ENCODE data around the gene COPZ2.
A peak's percentile ranks its signal among the peaks of the same experiment; 100 is the strongest.
"Not testable (repeated sequence)": the region's sequence is repeated elsewhere in the genome, so short reads cannot be mapped to it uniquely, and the experiment has no call there.

COPZ2 gene

GRCh38 chr17:48037036-48037837, at the start of gene COPZ2:
COPZ2 (minus strand) TSS chr17:48037797; CDS start chr17:48037777, 20 bp downstream.
- peaks cover 6 to 18% (median 14%) of the 10 kb centered on the region in 5 donors for H3K4me1 ChIP-seq (ENCODE audit: control insufficient read depth in 5 of 5, insufficient read depth in 5 of 5, low read length in 5 of 5)
- no peaks in the 10 kb centered on the region for H3K9me3 ChIP-seq (ENCODE audit: control insufficient read depth in 5 of 5, low read length in 5 of 5)
- peak within 1 kb of the TSS; percentile 48 to 85 (median 74) for H3K9ac ChIP-seq (ENCODE audit: low read length in 5 of 5)
- peak within 1 kb of the TSS; percentile 59 to 77 (median 67) for H3K4me3 ChIP-seq (ENCODE audit: low read depth in 1 of 5, low read length in 5 of 5)
- H3K27me3 ChIP-seq (ENCODE audit: control insufficient read depth in 5 of 5, insufficient read depth in 4 of 5, low read length in 5 of 5): no peaks in the 10 kb centered on the region
- H3K27ac ChIP-seq (ENCODE audit: low read depth, low read length): peak within 1 kb of the TSS; percentile 65
- peaks cover 0 to 8% (median 3%) of the 10 kb centered on the region in 5 donors for H3K36me3 ChIP-seq (ENCODE audit: control insufficient read depth in 5 of 5, insufficient read depth in 5 of 5, low read length in 5 of 5)

GRCh38 chr17:48084932-48085331, 47.3 kb upstream of the COPZ2 start:
- no peak overlapping the region for H3K4me3 ChIP-seq (ENCODE audit: low read depth in 1 of 5, low read length in 5 of 5)
- H3K27me3 ChIP-seq (ENCODE audit: control insufficient read depth in 5 of 5, insufficient read depth in 4 of 5, low read length in 5 of 5): no peaks in the 10 kb centered on the region
- H3K27ac ChIP-seq (ENCODE audit: low read depth, low read length): no peak overlapping the region
- H3K36me3 ChIP-seq (ENCODE audit: control insufficient read depth in 5 of 5, insufficient read depth in 5 of 5, low read length in 5 of 5): no peaks in the 10 kb centered on the region
- H3K9ac ChIP-seq (ENCODE audit: low read length in 5 of 5): no peak overlapping the region
- H3K9me3 ChIP-seq (ENCODE audit: control insufficient read depth in 5 of 5, low read length in 5 of 5): no peaks in the 10 kb centered on the region
- peaks cover 0 to 10% (median 9%) of the 10 kb centered on the region in 5 donors for H3K4me1 ChIP-seq (ENCODE audit: control insufficient read depth in 5 of 5, insufficient read depth in 5 of 5, low read length in 5 of 5)

- no peaks in the 10 kb centered on the region for H3K9me3 ChIP-seq (ENCODE audit: control insufficient read depth in 5 of 5, low read length in 5 of 5)
- H3K27ac ChIP-seq (ENCODE audit: low read depth, low read length): no peak overlapping the region
Measured at GRCh38 chr17:48081858-48082257, 44.3 kb upstream of the COPZ2 start.

GRCh38 chr17:48077152-48077551, 39.6 kb upstream of the COPZ2 start:
- H3K27me3 ChIP-seq (ENCODE audit: control insufficient read depth in 5 of 5, insufficient read depth in 4 of 5, low read length in 5 of 5); H3K4me1 ChIP-seq (ENCODE audit: control insufficient read depth in 5 of 5, insufficient read depth in 5 of 5, low read length in 5 of 5): not testable (repeated sequence)

More at GRCh38 chr17:48081858-48082257, 44.3 kb upstream of the COPZ2 start:
- H3K27me3 ChIP-seq (ENCODE audit: control insufficient read depth in 5 of 5, insufficient read depth in 4 of 5, low read length in 5 of 5): no peaks in the 10 kb centered on the region
- no peak overlapping the region for H3K4me3 ChIP-seq (ENCODE audit: low read depth in 1 of 5, low read length in 5 of 5)
- peaks cover 0 to under 1% (median 0%) of the 10 kb centered on the region in 5 donors for H3K36me3 ChIP-seq (ENCODE audit: control insufficient read depth in 5 of 5, insufficient read depth in 5 of 5, low read length in 5 of 5)
- H3K9ac ChIP-seq (ENCODE audit: low read length in 5 of 5): no peak overlapping the region
- peaks cover 0 to 10% (median 9%) of the 10 kb centered on the region in 5 donors for H3K4me1 ChIP-seq (ENCODE audit: control insufficient read depth in 5 of 5, insufficient read depth in 5 of 5, low read length in 5 of 5)

GRCh38 chr17:48074322-48075081, 36.9 kb upstream of the COPZ2 start:
- H3K27me3 ChIP-seq (ENCODE audit: control insufficient read depth in 5 of 5, insufficient read depth in 4 of 5, low read length in 5 of 5): no peaks in the 10 kb centered on the region
- no peaks in the 10 kb centered on the region for H3K9me3 ChIP-seq (ENCODE audit: control insufficient read depth in 5 of 5, low read length in 5 of 5)
- peak overlapping the region; percentile 21 for H3K27ac ChIP-seq (ENCODE audit: low read depth, low read length)
- H3K9ac ChIP-seq (ENCODE audit: low read length in 5 of 5): no peak overlapping the region
- H3K36me3 ChIP-seq (ENCODE audit: control insufficient read depth in 5 of 5, insufficient read depth in 5 of 5, low read length in 5 of 5): peaks cover 8 to 25% (median 21%) of the 10 kb centered on the region in 5 donors
- H3K4me1 ChIP-seq (ENCODE audit: control insufficient read depth in 5 of 5, insufficient read depth in 5 of 5, low read length in 5 of 5): peaks cover 0 to 31% (median 9%) of the 10 kb centered on the region in 5 donors
- no peak overlapping the region for H3K4me3 ChIP-seq (ENCODE audit: low read depth in 1 of 5, low read length in 5 of 5)

More at GRCh38 chr17:48077152-48077551, 39.6 kb upstream of the COPZ2 start:
- H3K27ac ChIP-seq (ENCODE audit: low read depth, low read length); H3K4me3 ChIP-seq (ENCODE audit: low read depth in 1 of 5, low read length in 5 of 5); H3K9ac ChIP-seq (ENCODE audit: low read length in 5 of 5); H3K9me3 ChIP-seq (ENCODE audit: control insufficient read depth in 5 of 5, low read length in 5 of 5): not testable (repeated sequence)
- H3K36me3 ChIP-seq (ENCODE audit: control insufficient read depth in 5 of 5, insufficient read depth in 5 of 5, low read length in 5 of 5): peaks cover 8 to 18% (median 16%) of the 10 kb centered on the region in 5 donors

- not testable (repeated sequence) for H3K9ac ChIP-seq (ENCODE audit: low read length in 5 of 5); H3K4me3 ChIP-seq (ENCODE audit: low read depth in 1 of 5, low read length in 5 of 5); H3K27me3 ChIP-seq (ENCODE audit: control insufficient read depth in 5 of 5, insufficient read depth in 4 of 5, low read length in 5 of 5); H3K9me3 ChIP-seq (ENCODE audit: control insufficient read depth in 5 of 5, low read length in 5 of 5)
- Histone ChIP-seq H3K27ac (ENCODE audit: low read depth, low read length) (peak overlapping the region; percentile 21), H3K36me3 (ENCODE audit: control insufficient read depth in 5 of 5, insufficient read depth in 5 of 5, low read length in 5 of 5) (peaks cover 8 to 29% (median 23%) of the 10 kb centered on the region in 5 donors), H3K4me1 (ENCODE audit: control insufficient read depth in 5 of 5, insufficient read depth in 5 of 5, low read length in 5 of 5) (peaks cover 0 to 34% (median 12%) of the 10 kb centered on the region in 5 donors)
Measured at GRCh38 chr17:48073566-48074094, 36.0 kb upstream of the COPZ2 start.

GRCh38 chr17:48072811-48073210, 35.2 kb upstream of the COPZ2 start:
- Histone ChIP-seq H3K36me3 (ENCODE audit: control insufficient read depth in 5 of 5, insufficient read depth in 5 of 5, low read length in 5 of 5) (peaks cover 8 to 33% (median 25%) of the 10 kb centered on the region in 5 donors), H3K4me1 (ENCODE audit: control insufficient read depth in 5 of 5, insufficient read depth in 5 of 5, low read length in 5 of 5) (peaks cover 0 to 41% (median 20%) of the 10 kb centered on the region in 5 donors)
- not testable (repeated sequence) for H3K27me3 ChIP-seq (ENCODE audit: control insufficient read depth in 5 of 5, insufficient read depth in 4 of 5, low read length in 5 of 5); H3K9me3 ChIP-seq (ENCODE audit: control insufficient read depth in 5 of 5, low read length in 5 of 5); H3K4me3 ChIP-seq (ENCODE audit: low read depth in 1 of 5, low read length in 5 of 5); H3K9ac ChIP-seq (ENCODE audit: low read length in 5 of 5); H3K27ac ChIP-seq (ENCODE audit: low read depth, low read length)

- H3K36me3 ChIP-seq (ENCODE audit: control insufficient read depth in 5 of 5, insufficient read depth in 5 of 5, low read length in 5 of 5): peaks cover 10 to 36% (median 26%) of the 10 kb centered on the region in 5 donors
- no peaks in the 10 kb centered on the region for H3K27me3 ChIP-seq (ENCODE audit: control insufficient read depth in 5 of 5, insufficient read depth in 4 of 5, low read length in 5 of 5)
- peak overlapping the region; percentile 37 for H3K27ac ChIP-seq (ENCODE audit: low read depth, low read length)
- H3K4me3 ChIP-seq (ENCODE audit: low read depth in 1 of 5, low read length in 5 of 5): no peak overlapping the region
- no peaks in the 10 kb centered on the region for H3K9me3 ChIP-seq (ENCODE audit: control insufficient read depth in 5 of 5, low read length in 5 of 5)
- H3K9ac ChIP-seq (ENCODE audit: low read length in 5 of 5): no peak overlapping the region
- peaks cover 0 to 51% (median 30%) of the 10 kb centered on the region in 5 donors for H3K4me1 ChIP-seq (ENCODE audit: control insufficient read depth in 5 of 5, insufficient read depth in 5 of 5, low read length in 5 of 5)
Measured at GRCh38 chr17:48071654-48072053, 34.1 kb upstream of the COPZ2 start.

- Histone ChIP-seq H3K4me3 (ENCODE audit: low read depth in 1 of 5, low read length in 5 of 5) (no peak overlapping the region), H3K27ac (ENCODE audit: low read depth, low read length) (peak overlapping the region; percentile 71), H3K9ac (ENCODE audit: low read length in 5 of 5) (no peak overlapping the region), H3K9me3 (ENCODE audit: control insufficient read depth in 5 of 5, low read length in 5 of 5) (no peaks in the 10 kb centered on the region), H3K27me3 (ENCODE audit: control insufficient read depth in 5 of 5, insufficient read depth in 4 of 5, low read length in 5 of 5) (no peaks in the 10 kb centered on the region), H3K36me3 (ENCODE audit: control insufficient read depth in 5 of 5, insufficient read depth in 5 of 5, low read length in 5 of 5) (peaks cover 4 to 28% (median 12%) of the 10 kb centered on the region in 5 donors), H3K4me1 (ENCODE audit: control insufficient read depth in 5 of 5, insufficient read depth in 5 of 5, low read length in 5 of 5) (peaks cover 3 to 64% (median 37%) of the 10 kb centered on the region in 5 donors)
Measured at GRCh38 chr17:48070195-48070594, 32.6 kb upstream of the COPZ2 start.

All from subcutaneous abdominal adipose tissue (tissue), 5 donors.